K562 (cell line): ENCODE measurements around the gene TMEM203. TPM values are rescaled to one million over a fixed set of nuclear protein-coding genes. Genes with fewer than 3 reads are reported as not detected.
A peak's percentile ranks its signal among the peaks of the same experiment; 100 is the strongest.

Source experiments
- ADNP ChIP-seq: fragments of 200-800 bp; sonication (Bioruptor generic); IDR thresholded peaks from 2 replicates; pipeline ENCODE4 v1.6.1; 2016; ENCODE audit warnings: missing genetic modification characterization, missing compliant biosample characterization
- NFATC3 ChIP-seq: fragments of 450-650 bp; IDR thresholded peaks from 2 replicates; pipeline ENCODE4 v1.6.1; 2017; ENCODE audit warnings: mild to moderate bottlenecking
- SMAD2 ChIP-seq: fragments of 150-350 bp; IDR thresholded peaks from 2 replicates; pipeline ENCODE4 v1.6.1; 2014; ENCODE audit warnings: low read depth, mild to moderate bottlenecking, low read length
- SRSF3 ChIP-seq: fragments of 200-400 bp; formaldehyde crosslinking; IDR thresholded peaks from 2 replicates; pipeline ENCODE4 v1.6.1; 2016; ENCODE audit warnings: mild to moderate bottlenecking, low read length, moderate library complexity; ENCODE audit not compliant: insufficient read depth
- ZBTB7A ChIP-seq: IDR thresholded peaks from 2 replicates; pipeline ENCODE4 v1.6.1; 2011; ENCODE audit warnings: low read depth, mild to moderate bottlenecking, low read length, moderate library complexity, borderline replicate concordance; ENCODE audit not compliant: control insufficient read depth
- polyA plus RNA-seq, 8 experiments: library from polyadenylated mRNA; depleted of rRNA in 4 of 8; stranded (reverse) in 5 of 8; unstranded in 3 of 8; fragments of >200 nt; fragmentation: Nextera tagmentation in 2 of 8; fragmentation: Illumina TruSeq in 1 of 8; extraction: Ambion mirVana in 2 of 8; extraction: Trizol in 1 of 8; gene quantifications; 2 replicates each; pipeline versions ENCODE4 v1.2.1 to v1.2.3, GENCODE V29; 2011 to 2014; ENCODE audit warnings: inconsistent platforms in 1 of 8, missing spikeins in 1 of 8
- total RNA-seq, 7 experiments: library from RNA; depleted of rRNA in 6 of 7; stranded (reverse); fragments of >200 nt in 6 of 7; fragmentation: Illumina TruSeq in 2 of 7; extraction: Trizol in 2 of 7; gene quantifications; 2 replicates each; pipeline versions ENCODE4 v1.2.1 to v1.2.3, GENCODE V29; 2011 to 2021; ENCODE audit warnings: low replicate concordance in 1 of 7
- TF ChIP-seq, protein P1 (sequence below), 2 experiments: fragments of 450-650 bp; conservative IDR thresholded peaks; 2 replicates each; pipeline ENCODE4 v1.6.1; 2017; ENCODE audit warnings: mild to moderate bottlenecking in 2 of 2, moderate library complexity in 2 of 2
- TF ChIP-seq, protein P2 (sequence below): fragments of 250-450 bp; sonication (Bioruptor Pico); IDR thresholded peaks from 2 replicates; pipeline ENCODE4 v1.9.0; 2021; ENCODE audit warnings: mild to moderate bottlenecking, inconsistent platforms
- TF ChIP-seq, protein P3 (sequence below), 2 experiments: fragments of 250-450 bp in 1 of 2; fragments of 450-650 bp in 1 of 2; sonication (Bioruptor Pico) in 1 of 2; IDR thresholded peaks; 2 replicates each; pipeline versions ENCODE4 v1.6.1 to v1.8.0; 2016 to 2021; ENCODE audit warnings: mild to moderate bottlenecking in 2 of 2, moderate library complexity in 2 of 2, missing compliant biosample characterization in 1 of 2, missing genetic modification characterization in 1 of 2
- TF ChIP-seq, protein P4 (sequence below), 2 experiments: fragments of 450-650 bp in 1 of 2; sonication (generic) in 1 of 2; formaldehyde crosslinking in 1 of 2; IDR thresholded peaks; 2 replicates each; pipeline versions ENCODE4 v1.7.1 to v1.9.0; 2016 to 2022; ENCODE audit warnings: inconsistent platforms in 1 of 2, mild to moderate bottlenecking in 1 of 2, missing genetic modification reagents in 1 of 2

Gene TMEM203
- total and polyA plus RNA-seq, 9 of the 15 experiments (the other 6 are each of a cell fraction or from before 2014, with no cell fraction given): 8.8 to 59.5 (median 37.6) TPM

DNA sequence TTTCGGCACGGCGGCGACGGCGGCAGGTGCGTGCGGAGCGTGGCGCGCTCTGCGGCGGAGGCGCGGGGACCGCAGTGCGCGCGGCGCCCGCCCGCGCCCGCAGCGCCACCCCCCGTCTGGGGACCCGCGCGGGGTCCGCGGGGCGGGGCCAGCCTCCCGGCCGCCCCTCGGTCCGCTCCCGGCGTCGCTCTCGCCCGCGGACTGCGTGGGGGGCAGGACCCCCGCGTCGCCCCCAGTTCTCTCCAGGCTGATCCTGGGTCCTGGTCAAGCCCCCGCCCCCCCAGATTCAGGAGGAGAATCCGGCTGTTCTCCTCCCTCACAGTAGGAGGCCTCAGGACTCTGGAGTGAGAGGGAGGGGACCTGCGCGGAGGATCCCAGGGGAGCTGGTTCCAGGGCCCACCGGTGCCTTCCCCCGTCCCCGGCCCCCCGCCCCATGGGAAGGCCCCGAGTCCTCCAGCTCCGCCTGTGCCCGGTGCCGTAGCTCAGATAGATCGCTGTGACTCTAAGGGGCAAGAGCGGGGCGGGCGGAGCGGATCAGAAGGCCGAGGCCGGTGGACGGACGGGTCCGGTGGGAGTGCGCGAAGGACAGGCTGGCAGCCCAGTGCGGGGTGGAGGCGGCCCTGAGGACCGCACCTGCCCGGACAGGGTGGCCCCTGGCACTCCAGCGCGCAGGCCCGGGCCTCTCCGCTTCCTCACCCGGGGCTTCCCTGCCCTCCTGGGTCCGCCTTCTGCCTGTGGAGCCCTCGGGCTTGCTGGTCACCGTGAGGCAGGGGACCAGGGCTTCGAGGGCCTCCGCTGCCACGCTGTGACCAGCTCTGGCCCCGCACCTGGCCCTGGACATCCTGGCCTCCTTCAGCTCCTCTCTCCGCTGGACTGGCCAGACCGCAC, 17.0 kb upstream of the TMEM203 start, which contains the start of gene RNF208 (continued):
- peak; percentile 58; the same call in 1 of the 2 replicates for TF ChIP-seq ZBTB7A
- TF ChIP-seq, protein P1, sequence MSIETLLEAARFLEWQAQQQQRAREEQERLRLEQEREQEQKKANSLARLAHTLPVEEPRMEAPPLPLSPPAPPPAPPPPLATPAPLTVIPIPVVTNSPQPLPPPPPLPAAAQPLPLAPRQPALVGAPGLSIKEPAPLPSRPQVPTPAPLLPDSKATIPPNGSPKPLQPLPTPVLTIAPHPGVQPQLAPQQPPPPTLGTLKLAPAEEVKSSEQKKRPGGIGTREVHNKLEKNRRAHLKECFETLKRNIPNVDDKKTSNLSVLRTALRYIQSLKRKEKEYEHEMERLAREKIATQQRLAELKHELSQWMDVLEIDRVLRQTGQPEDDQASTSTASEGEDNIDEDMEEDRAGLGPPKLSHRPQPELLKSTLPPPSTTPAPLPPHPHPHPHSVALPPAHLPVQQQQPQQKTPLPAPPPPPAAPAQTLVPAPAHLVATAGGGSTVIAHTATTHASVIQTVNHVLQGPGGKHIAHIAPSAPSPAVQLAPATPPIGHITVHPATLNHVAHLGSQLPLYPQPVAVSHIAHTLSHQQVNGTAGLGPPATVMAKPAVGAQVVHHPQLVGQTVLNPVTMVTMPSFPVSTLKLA (conservative IDR thresholded peaks at IDR 0.05): no peak
- TF ChIP-seq, protein P2, sequence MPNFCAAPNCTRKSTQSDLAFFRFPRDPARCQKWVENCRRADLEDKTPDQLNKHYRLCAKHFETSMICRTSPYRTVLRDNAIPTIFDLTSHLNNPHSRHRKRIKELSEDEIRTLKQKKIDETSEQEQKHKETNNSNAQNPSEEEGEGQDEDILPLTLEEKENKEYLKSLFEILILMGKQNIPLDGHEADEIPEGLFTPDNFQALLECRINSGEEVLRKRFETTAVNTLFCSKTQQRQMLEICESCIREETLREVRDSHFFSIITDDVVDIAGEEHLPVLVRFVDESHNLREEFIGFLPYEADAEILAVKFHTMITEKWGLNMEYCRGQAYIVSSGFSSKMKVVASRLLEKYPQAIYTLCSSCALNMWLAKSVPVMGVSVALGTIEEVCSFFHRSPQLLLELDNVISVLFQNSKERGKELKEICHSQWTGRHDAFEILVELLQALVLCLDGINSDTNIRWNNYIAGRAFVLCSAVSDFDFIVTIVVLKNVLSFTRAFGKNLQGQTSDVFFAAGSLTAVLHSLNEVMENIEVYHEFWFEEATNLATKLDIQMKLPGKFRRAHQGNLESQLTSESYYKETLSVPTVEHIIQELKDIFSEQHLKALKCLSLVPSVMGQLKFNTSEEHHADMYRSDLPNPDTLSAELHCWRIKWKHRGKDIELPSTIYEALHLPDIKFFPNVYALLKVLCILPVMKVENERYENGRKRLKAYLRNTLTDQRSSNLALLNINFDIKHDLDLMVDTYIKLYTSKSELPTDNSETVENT (CRISPR knock-in tag): no peak
- no peak for TF ChIP-seq SMAD2
- no peak for TF ChIP-seq NFATC3
- no peak for TF ChIP-seq ADNP (tag)
- TF ChIP-seq, protein P3, sequence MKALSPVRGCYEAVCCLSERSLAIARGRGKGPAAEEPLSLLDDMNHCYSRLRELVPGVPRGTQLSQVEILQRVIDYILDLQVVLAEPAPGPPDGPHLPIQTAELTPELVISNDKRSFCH (CRISPR knock-in tag; IDR thresholded peaks at IDR 0.05): no peak
- TF ChIP-seq, protein P3 (tag; IDR thresholded peaks at IDR 0.05): no peak
- TF ChIP-seq SRSF3: no peak
- TF ChIP-seq, protein P4, sequence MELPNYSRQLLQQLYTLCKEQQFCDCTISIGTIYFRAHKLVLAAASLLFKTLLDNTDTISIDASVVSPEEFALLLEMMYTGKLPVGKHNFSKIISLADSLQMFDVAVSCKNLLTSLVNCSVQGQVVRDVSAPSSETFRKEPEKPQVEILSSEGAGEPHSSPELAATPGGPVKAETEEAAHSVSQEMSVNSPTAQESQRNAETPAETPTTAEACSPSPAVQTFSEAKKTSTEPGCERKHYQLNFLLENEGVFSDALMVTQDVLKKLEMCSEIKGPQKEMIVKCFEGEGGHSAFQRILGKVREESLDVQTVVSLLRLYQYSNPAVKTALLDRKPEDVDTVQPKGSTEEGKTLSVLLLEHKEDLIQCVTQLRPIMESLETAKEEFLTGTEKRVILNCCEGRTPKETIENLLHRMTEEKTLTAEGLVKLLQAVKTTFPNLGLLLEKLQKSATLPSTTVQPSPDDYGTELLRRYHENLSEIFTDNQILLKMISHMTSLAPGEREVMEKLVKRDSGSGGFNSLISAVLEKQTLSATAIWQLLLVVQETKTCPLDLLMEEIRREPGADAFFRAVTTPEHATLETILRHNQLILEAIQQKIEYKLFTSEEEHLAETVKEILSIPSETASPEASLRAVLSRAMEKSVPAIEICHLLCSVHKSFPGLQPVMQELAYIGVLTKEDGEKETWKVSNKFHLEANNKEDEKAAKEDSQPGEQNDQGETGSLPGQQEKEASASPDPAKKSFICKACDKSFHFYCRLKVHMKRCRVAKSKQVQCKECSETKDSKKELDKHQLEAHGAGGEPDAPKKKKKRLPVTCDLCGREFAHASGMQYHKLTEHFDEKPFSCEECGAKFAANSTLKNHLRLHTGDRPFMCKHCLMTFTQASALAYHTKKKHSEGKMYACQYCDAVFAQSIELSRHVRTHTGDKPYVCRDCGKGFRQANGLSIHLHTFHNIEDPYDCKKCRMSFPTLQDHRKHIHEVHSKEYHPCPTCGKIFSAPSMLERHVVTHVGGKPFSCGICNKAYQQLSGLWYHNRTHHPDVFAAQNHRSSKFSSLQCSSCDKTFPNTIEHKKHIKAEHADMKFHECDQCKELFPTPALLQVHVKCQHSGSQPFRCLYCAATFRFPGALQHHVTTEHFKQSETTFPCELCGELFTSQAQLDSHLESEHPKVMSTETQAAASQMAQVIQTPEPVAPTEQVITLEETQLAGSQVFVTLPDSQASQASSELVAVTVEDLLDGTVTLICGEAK (IDR thresholded peaks at IDR 0.05): no peak
- TF ChIP-seq, protein P4 (CRISPR knock-in tag; IDR thresholded peaks at IDR 0.05): no peak
